ENCODE results near the gene NAA35.

DNA sequence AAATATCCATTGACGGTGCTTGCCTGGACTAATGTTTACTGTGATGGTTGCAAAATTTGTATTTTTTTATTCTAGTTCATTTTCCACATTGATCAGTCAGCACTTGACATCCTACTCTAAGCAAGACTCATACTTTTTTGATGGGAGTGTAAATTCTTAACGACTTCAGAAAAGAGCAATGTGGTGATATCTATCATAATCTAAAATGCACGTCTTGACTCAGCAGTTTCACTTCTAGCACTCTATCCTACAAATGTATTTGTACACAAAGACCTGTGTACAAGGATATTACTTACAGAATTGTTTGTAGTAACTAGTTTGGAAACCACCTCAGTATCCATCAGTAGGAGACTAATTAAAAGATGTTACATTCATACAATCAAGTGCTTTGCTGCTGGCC is 24.0 kb downstream of the NAA35 start:
- TF ChIP-seq CTCF (IDR thresholded peaks at IDR 0.05) (no peak), POLR2AphosphoS5 (IDR thresholded peaks at IDR 0.05) (no peak), POLR2A (IDR thresholded peaks at IDR 0.05; ENCODE audit: low read depth) (no peak)
